Measurements from ENCODE around the gene MAGEA3.
"Not testable (repeated sequence)": the region's sequence is repeated elsewhere in the genome, so short reads cannot be mapped to it uniquely, and the experiment has no call there.

MAGEA3 gene

GRCh38 chrX:152736528-152736927 lies 37.9 kb downstream of the MAGEA3 start:
- not testable (repeated sequence) for DNase-seq (ENCODE audit: low spot score)

- DNase-seq (ENCODE audit: low spot score): no peak
These were observed 40.0 kb downstream of the MAGEA3 start for GRCh38 chrX:152738560-152738959.
